K562 (cell line): Measurements from ENCODE around the gene PAF1. TPM values are rescaled to one million over a fixed set of nuclear protein-coding genes. Genes with fewer than 3 reads are reported as not detected.

Experiments used
- ATF7 ChIP-seq: fragments of 450-650 bp; IDR thresholded peaks from 2 replicates; pipeline ENCODE4 v1.7.1; 2014; ENCODE audit warnings: mild to moderate bottlenecking, moderate library complexity
- DNMT1 ChIP-seq: fragments of 450-650 bp; IDR thresholded peaks from 2 replicates; pipeline ENCODE4 v1.6.1; 2016; ENCODE audit warnings: antibody characterized with exemption, mild to moderate bottlenecking
- EP400 ChIP-seq: fragments of 450-650 bp; IDR thresholded peaks from 2 replicates; pipeline ENCODE4 v1.6.1; 2017; ENCODE audit warnings: antibody characterized with exemption, mild to moderate bottlenecking, moderate library complexity
- FOS ChIP-seq: IDR thresholded peaks from 3 replicates; pipeline ENCODE4 v1.6.1; 2011; ENCODE audit not compliant: insufficient read length; ENCODE audit errors: extremely low read depth
- FUS ChIP-seq: fragments of 200-400 bp; formaldehyde crosslinking; optimal IDR thresholded peaks from 2 replicates; pipeline ENCODE3; 2017; ENCODE audit warnings: low read depth, low read length
- HES1 ChIP-seq: fragments of 450-650 bp; IDR thresholded peaks from 2 replicates; pipeline ENCODE4 v1.6.1; 2016; ENCODE audit warnings: low read depth, mild to moderate bottlenecking, moderate library complexity
- MEIS2 ChIP-seq: fragments of 450-650 bp; IDR thresholded peaks from 2 replicates; pipeline ENCODE4 v1.6.1; 2014; ENCODE audit warnings: mild to moderate bottlenecking; ENCODE audit not compliant: partially characterized antibody
- MTF1 ChIP-seq: fragments of 250-450 bp; sonication (Bioruptor Pico); IDR thresholded peaks from 2 replicates; pipeline ENCODE4 v1.9.0; 2021; ENCODE audit warnings: moderate library complexity, mild to moderate bottlenecking, inconsistent platforms, borderline replicate concordance
- NCOA6 ChIP-seq: fragments of 450-650 bp; IDR thresholded peaks from 2 replicates; pipeline ENCODE4 v1.6.1; 2017; ENCODE audit warnings: mild to moderate bottlenecking
- NFIX ChIP-seq: fragments of 250-450 bp; sonication (Bioruptor Pico); IDR thresholded peaks from 2 replicates; pipeline ENCODE4 v1.4.0; 2020; ENCODE audit warnings: low read depth, mild to moderate bottlenecking, moderate library complexity
- NFYB ChIP-seq: IDR thresholded peaks from 2 replicates; pipeline ENCODE4 v1.6.1; 2011; ENCODE audit warnings: mild to moderate bottlenecking, moderate library complexity; ENCODE audit not compliant: insufficient read length; ENCODE audit errors: extremely low read depth
- POU5F1 ChIP-seq: fragments of 150-350 bp; IDR thresholded peaks from 2 replicates; pipeline ENCODE4 v1.6.1; 2014; ENCODE audit warnings: borderline replicate concordance, low read length, low read depth, mild to moderate bottlenecking; ENCODE audit not compliant: partially characterized antibody
- SMAD4 ChIP-seq: fragments of 250-450 bp; sonication (Bioruptor Pico); conservative IDR thresholded peaks from 2 replicates; pipeline ENCODE4 v1.8.0; 2021; ENCODE audit warnings: inconsistent platforms, mild to moderate bottlenecking, moderate library complexity
- ZBTB17 ChIP-seq: fragments of 450-650 bp; formaldehyde crosslinking; IDR thresholded peaks from 2 replicates; pipeline ENCODE4 v1.4.0; 2020; ENCODE audit warnings: mild to moderate bottlenecking
- ZFP91 ChIP-seq: sonication (generic); formaldehyde crosslinking; IDR thresholded peaks from 2 replicates; pipeline ENCODE4 v1.8.0; 2022; ENCODE audit warnings: mild to moderate bottlenecking, missing genetic modification reagents
- ZNF282 ChIP-seq: sonication (generic); formaldehyde crosslinking; IDR thresholded peaks from 2 replicates; pipeline ENCODE4 v1.8.1; 2023; ENCODE audit warnings: missing genetic modification reagents
- ZNF57 ChIP-seq: fragments of 450-650 bp; formaldehyde crosslinking; IDR thresholded peaks from 2 replicates; pipeline ENCODE4 v1.4.0; 2020; ENCODE audit warnings: mild to moderate bottlenecking, moderate library complexity
- ZNF583 ChIP-seq: fragments of 250-450 bp; sonication (Bioruptor Pico); IDR thresholded peaks from 2 replicates; pipeline ENCODE4 v1.4.0; 2020
- polyA plus RNA-seq, 8 experiments: library from polyadenylated mRNA; depleted of rRNA in 4 of 8; stranded (reverse) in 5 of 8; unstranded in 3 of 8; fragments of >200 nt; fragmentation: Nextera tagmentation in 2 of 8; fragmentation: Illumina TruSeq in 1 of 8; extraction: Ambion mirVana in 2 of 8; extraction: Trizol in 1 of 8; gene quantifications; 2 replicates each; pipeline versions ENCODE4 v1.2.1 to v1.2.3, GENCODE V29; 2011 to 2014; ENCODE audit warnings: inconsistent platforms in 1 of 8, missing spikeins in 1 of 8
- total RNA-seq, 7 experiments: library from RNA; depleted of rRNA in 6 of 7; stranded (reverse); fragments of >200 nt in 6 of 7; fragmentation: Illumina TruSeq in 2 of 7; extraction: Trizol in 2 of 7; gene quantifications; 2 replicates each; pipeline versions ENCODE4 v1.2.1 to v1.2.3, GENCODE V29; 2011 to 2021; ENCODE audit warnings: low replicate concordance in 1 of 7
- TF ChIP-seq, protein P1 (sequence below), 2 experiments: fragments of 450-650 bp; conservative IDR thresholded peaks; 2 replicates each; pipeline ENCODE4 v1.6.1; 2017; ENCODE audit warnings: mild to moderate bottlenecking in 2 of 2, moderate library complexity in 2 of 2
- TF ChIP-seq, protein P2 (sequence below): IDR thresholded peaks from 2 replicates; pipeline ENCODE4 v1.6.1; 2011; ENCODE audit not compliant: insufficient read length; ENCODE audit errors: extremely low read depth
- TF ChIP-seq, protein P3 (sequence below), 2 experiments: fragments of 450-650 bp; IDR thresholded peaks; 2 replicates each; pipeline ENCODE4 v1.6.1; 2016
- TF ChIP-seq, protein P4 (sequence below): fragments of 250-450 bp; sonication (Bioruptor Pico); IDR thresholded peaks from 2 replicates; pipeline ENCODE4 v1.8.0; 2022; ENCODE audit warnings: moderate library complexity, mild to moderate bottlenecking, inconsistent platforms

PAF1 gene
- total and polyA plus RNA-seq, 9 of the 15 experiments (the other 6 are each of a cell fraction or from before 2014, with no cell fraction given), result 1.5 to 45.0 (median 33.8) TPM

GRCh38 chr19:39430675-39431593, 40.0 kb upstream of the PAF1 start (continued):
- TF ChIP-seq, protein P1, sequence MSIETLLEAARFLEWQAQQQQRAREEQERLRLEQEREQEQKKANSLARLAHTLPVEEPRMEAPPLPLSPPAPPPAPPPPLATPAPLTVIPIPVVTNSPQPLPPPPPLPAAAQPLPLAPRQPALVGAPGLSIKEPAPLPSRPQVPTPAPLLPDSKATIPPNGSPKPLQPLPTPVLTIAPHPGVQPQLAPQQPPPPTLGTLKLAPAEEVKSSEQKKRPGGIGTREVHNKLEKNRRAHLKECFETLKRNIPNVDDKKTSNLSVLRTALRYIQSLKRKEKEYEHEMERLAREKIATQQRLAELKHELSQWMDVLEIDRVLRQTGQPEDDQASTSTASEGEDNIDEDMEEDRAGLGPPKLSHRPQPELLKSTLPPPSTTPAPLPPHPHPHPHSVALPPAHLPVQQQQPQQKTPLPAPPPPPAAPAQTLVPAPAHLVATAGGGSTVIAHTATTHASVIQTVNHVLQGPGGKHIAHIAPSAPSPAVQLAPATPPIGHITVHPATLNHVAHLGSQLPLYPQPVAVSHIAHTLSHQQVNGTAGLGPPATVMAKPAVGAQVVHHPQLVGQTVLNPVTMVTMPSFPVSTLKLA (conservative IDR thresholded peaks at IDR 0.05), result peak; percentile 77 to 83
- TF ChIP-seq FUS (no peak), NFYB (peak; percentile 54), NFIX (no peak), POU5F1 (no peak), HES1 (0 out of 2 replicates have a peak, but pooled peaks have one; percentile 10), ZNF282 (CRISPR knock-in tag) (no peak), ATF7 (peak; percentile 94), MTF1 (CRISPR knock-in tag) (no peak), DNMT1 (no peak), SMAD4 (CRISPR knock-in tag) (peak; percentile 61), EP400 (peak; percentile 90), ZNF57 (CRISPR knock-in tag) (no peak), FOS (peak; percentile 3), ZNF583 (CRISPR knock-in tag) (no peak), ZFP91 (CRISPR knock-in tag) (peak; percentile 28; the same call in 1 of the 2 replicates), NCOA6 (no peak), MEIS2 (no peak), ZBTB17 (CRISPR knock-in tag) (no peak)
- TF ChIP-seq, protein P2, sequence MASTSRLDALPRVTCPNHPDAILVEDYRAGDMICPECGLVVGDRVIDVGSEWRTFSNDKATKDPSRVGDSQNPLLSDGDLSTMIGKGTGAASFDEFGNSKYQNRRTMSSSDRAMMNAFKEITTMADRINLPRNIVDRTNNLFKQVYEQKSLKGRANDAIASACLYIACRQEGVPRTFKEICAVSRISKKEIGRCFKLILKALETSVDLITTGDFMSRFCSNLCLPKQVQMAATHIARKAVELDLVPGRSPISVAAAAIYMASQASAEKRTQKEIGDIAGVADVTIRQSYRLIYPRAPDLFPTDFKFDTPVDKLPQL, result no peak
- TF ChIP-seq, protein P3, sequence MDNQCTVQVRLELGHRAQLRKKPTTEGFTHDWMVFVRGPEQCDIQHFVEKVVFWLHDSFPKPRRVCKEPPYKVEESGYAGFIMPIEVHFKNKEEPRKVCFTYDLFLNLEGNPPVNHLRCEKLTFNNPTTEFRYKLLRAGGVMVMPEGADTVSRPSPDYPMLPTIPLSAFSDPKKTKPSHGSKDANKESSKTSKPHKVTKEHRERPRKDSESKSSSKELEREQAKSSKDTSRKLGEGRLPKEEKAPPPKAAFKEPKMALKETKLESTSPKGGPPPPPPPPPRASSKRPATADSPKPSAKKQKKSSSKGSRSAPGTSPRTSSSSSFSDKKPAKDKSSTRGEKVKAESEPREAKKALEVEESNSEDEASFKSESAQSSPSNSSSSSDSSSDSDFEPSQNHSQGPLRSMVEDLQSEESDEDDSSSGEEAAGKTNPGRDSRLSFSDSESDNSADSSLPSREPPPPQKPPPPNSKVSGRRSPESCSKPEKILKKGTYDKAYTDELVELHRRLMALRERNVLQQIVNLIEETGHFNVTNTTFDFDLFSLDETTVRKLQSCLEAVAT (IDR thresholded peaks at IDR 0.05), result peak in 1 of 2 experiments; percentile 54; a peak in 2 of 4 replicates
- TF ChIP-seq, protein P4, sequence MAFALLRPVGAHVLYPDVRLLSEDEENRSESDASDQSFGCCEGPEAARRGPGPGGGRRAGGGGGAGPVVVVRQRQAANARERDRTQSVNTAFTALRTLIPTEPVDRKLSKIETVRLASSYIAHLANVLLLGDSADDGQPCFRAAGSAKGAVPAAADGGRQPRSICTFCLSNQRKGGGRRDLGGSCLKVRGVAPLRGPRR (CRISPR knock-in tag), result no peak
